HFFc6 (cell line): ENCODE data around the gene SNRNP70. TPM values are rescaled to one million over a fixed set of nuclear protein-coding genes. Genes with fewer than 3 reads are reported as not detected.
"Not testable (repeated sequence)": the region's sequence is repeated elsewhere in the genome, so short reads cannot be mapped to it uniquely, and the experiment has no call there.

Source experiments
- DNase-seq: peaks from one replicate; pipeline ENCODE4 v3.0.0-alpha.2; 2018
- H3K27ac Mint-ChIP-seq: 2 replicates; pipeline ENCODE4 v1.8.0; 2020; ENCODE audit warnings: mild to moderate bottlenecking, mixed read lengths
- H3K27me3 Mint-ChIP-seq: 2 replicates; pipeline ENCODE4 v1.8.0; 2021; ENCODE audit warnings: mild to moderate bottlenecking, moderate library complexity, mixed read lengths; ENCODE audit not compliant: insufficient read depth
- H3K36me3 Mint-ChIP-seq: 2 replicates; pipeline ENCODE4 v1.8.0; 2021; ENCODE audit warnings: low read depth, mixed read lengths
- H3K4me1 Mint-ChIP-seq: 2 replicates; pipeline ENCODE4 v1.8.0; 2020; ENCODE audit warnings: low read depth, mixed read lengths
- H3K4me3 Mint-ChIP-seq: 2 replicates; pipeline ENCODE4 v1.8.0; 2020; ENCODE audit warnings: mild to moderate bottlenecking, moderate library complexity, mixed read lengths
- H3K9me3 Mint-ChIP-seq: 2 replicates; pipeline ENCODE4 v1.8.0; 2020; ENCODE audit warnings: mild to moderate bottlenecking, mixed read lengths
- CTCF ChIP-seq: fragments of 200-600 bp; sonication (generic); IDR thresholded peaks from 2 replicates; pipeline ENCODE4 v1.5.0; 2021; ENCODE audit warnings: antibody characterized with exemption, mild to moderate bottlenecking
- total RNA-seq, 6 experiments: library from RNA; stranded (reverse); fragmentation: NEBNext Ultra II Directional; extraction: Animal tissue kit (Norgen Biotek cat#: 25700); gene quantifications; 2 replicates in 1 of 6; 3 replicates in 5 of 6; pipeline ENCODE4 v1.2.3, GENCODE V29; 2021

Gene SNRNP70
- total RNA-seq, 6 experiments from 2014 or later, result 134 to 164 (median 156) TPM

GRCh38 chr19:49050376-49051033, 34.7 kb upstream of the SNRNP70 start:
- Mint-ChIP-seq H3K27ac (peak overlapping the region; percentile 98), H3K4me3 (peak overlapping the region; percentile 79), H3K4me1 (peaks cover 19% of the 10 kb centered on the region)
- not testable (repeated sequence) for H3K27me3 Mint-ChIP-seq, H3K9me3 Mint-ChIP-seq, H3K36me3 Mint-ChIP-seq
- peak; percentile 74 for DNase-seq

GRCh38 chr19:49056101-49056901, 28.9 kb upstream of the SNRNP70 start:
- Mint-ChIP-seq H3K36me3 (peaks cover 10% of the 10 kb centered on the region), H3K4me3 (peak overlapping the region; percentile 90), H3K9me3 (no peaks in the 10 kb centered on the region), H3K27me3 (peaks cover 3% of the 10 kb centered on the region), H3K27ac (peak overlapping the region; percentile 81), H3K4me1 (peaks cover 28% of the 10 kb centered on the region)
- TF ChIP-seq CTCF, result peak; percentile 67
- DNase-seq, result no peak

- peak overlapping the region; percentile 90 for H3K4me3 Mint-ChIP-seq
- not testable (repeated sequence) for H3K27me3 Mint-ChIP-seq, DNase-seq, H3K9me3 Mint-ChIP-seq
- peaks cover 10% of the 10 kb centered on the region for H3K36me3 Mint-ChIP-seq
- TF ChIP-seq CTCF, result peak; percentile 16; the same call in 1 of the 2 replicates
- peak overlapping the region; percentile 81 for H3K27ac Mint-ChIP-seq
- H3K4me1 Mint-ChIP-seq, result peaks cover 28% of the 10 kb centered on the region
Measured at GRCh38 chr19:49056902-49057596, 28.2 kb upstream of the SNRNP70 start.

GRCh38 chr19:49057636-49058234, 27.5 kb upstream of the SNRNP70 start, which contains the start of gene CGB7:
Gene CGB7 (minus strand): TSS chr19:49057749. CDS start chr19:49055375, 2,374 bp downstream.
- no peak; the same call in 1 of the 2 replicates for TF ChIP-seq CTCF
- Mint-ChIP-seq H3K36me3 (peaks cover 10% of the 10 kb centered on the region), H3K27me3 (peaks cover 4% of the 10 kb centered on the region), H3K27ac (peak within 1 kb of the TSS; percentile 81), H3K4me3 (peak within 1 kb of the TSS; percentile 90), H3K9me3 (no peaks in the 10 kb centered on the region), H3K4me1 (peaks cover 28% of the 10 kb centered on the region)
- peak; percentile 39 for DNase-seq

GRCh38 chr19:49058562-49058961, 26.7 kb upstream of the SNRNP70 start:
- H3K4me1 Mint-ChIP-seq, result peaks cover 28% of the 10 kb centered on the region
- no peak for TF ChIP-seq CTCF
- peak overlapping the region; percentile 90; the same call in 1 of the 2 replicates for H3K4me3 Mint-ChIP-seq
- H3K36me3 Mint-ChIP-seq, result peaks cover 10% of the 10 kb centered on the region
- DNase-seq, result no peak
- peaks cover 6% of the 10 kb centered on the region for H3K27me3 Mint-ChIP-seq
- no peaks in the 10 kb centered on the region for H3K9me3 Mint-ChIP-seq
- H3K27ac Mint-ChIP-seq, result no peak overlapping the region; the same call in 1 of the 2 replicates
